RPMI7951 (cell line): ENCODE results near the gene IDI1. TPM values are rescaled to one million over a fixed set of nuclear protein-coding genes. Genes with fewer than 3 reads are reported as not detected.
"Not testable (repeated sequence)": the region's sequence is repeated elsewhere in the genome, so short reads cannot be mapped to it uniquely, and the experiment has no call there.

Experiments
- DNase-seq: peaks from one replicate; pipeline ENCODE4 v3.0.0-alpha.2; 2012; ENCODE audit warnings: low read depth
- total RNA-seq: library from RNA; depleted of rRNA; stranded (reverse); fragments of >200 nt; shearing (Covaris generic); gene quantifications from 2 replicates; pipeline ENCODE4 v1.2.3, GENCODE V29; 2014; rRNA removed

IDI1 gene
- 118 and 163 TPM in 2 replicates for total RNA-seq

DNA sequence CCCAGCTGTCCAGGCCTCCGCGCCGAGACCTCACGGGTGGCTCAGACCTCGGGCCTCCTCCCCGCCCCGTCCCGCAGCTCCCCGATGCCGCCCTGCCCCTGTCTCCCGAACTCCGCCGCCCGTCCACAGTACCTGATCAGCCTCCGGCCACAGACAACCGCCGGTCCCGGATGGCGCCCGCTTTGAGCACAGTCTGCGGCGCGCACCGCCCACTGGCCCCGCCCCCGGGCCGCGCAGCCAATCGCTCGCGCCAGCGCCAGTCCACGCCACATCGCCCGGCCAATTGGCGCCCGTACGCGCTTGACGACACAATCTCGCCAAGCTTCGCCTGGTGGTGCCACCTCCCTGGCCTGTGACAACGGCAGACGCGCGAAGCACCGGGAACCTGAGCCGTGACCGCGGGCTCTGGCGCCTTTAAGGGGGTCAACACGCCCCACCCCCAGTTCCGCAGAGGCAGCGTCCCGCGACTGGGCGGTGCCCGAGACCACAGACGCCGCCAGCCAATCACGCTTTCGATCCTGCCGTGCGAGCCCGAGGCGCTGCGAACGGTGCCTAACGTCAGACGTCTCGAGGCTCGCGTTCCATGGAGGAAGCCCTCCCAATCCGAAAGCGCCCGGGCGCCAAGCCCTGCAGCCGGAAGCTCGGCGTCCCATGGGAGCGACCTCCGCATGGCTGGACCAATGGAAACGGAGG lies at the start of gene IDI1:
IDI1 (minus strand) TSS at position 388 of the 693 bp plus-strand sequence; CDS start at position 272, 116 bp downstream.
- DNase-seq: peak; percentile 99

- DNase-seq: no peak
Measured at GRCh38 chr10:1097436-1097835, 48.5 kb upstream of the IDI1 start.

DNA sequence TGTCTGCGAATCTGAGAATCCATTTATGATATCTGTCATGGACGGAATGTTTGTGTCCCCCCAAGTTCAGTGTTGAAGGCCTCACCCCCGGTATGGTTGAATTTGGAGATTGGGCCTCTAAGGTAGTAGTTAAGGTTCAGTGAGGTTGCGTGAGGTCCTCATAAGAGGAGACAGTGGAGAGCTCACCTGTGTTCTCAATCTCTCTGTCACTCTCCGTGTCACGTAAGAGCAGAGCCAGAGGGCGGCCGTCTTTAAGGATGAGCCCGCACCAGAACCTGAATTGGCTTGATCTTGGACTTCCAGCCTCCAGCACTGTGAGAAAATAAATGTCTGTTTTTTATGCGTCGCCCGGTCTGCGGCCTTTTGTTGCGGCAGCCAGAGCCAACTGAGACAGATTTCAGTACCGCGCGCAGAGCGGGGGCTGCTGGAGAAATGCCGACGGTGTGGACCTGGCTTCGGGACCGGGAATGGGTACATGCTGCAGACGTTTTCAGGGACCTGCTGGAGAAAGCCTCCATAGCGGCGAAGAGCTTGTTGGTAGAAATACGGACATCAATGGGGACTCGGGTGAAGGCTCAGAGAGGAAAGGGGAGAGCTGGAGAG lies 47.5 kb upstream of the IDI1 start:
- no peak for DNase-seq

- DNase-seq: no peak
Measured at GRCh38 chr10:1095498-1095897, 46.6 kb upstream of the IDI1 start.

DNA sequence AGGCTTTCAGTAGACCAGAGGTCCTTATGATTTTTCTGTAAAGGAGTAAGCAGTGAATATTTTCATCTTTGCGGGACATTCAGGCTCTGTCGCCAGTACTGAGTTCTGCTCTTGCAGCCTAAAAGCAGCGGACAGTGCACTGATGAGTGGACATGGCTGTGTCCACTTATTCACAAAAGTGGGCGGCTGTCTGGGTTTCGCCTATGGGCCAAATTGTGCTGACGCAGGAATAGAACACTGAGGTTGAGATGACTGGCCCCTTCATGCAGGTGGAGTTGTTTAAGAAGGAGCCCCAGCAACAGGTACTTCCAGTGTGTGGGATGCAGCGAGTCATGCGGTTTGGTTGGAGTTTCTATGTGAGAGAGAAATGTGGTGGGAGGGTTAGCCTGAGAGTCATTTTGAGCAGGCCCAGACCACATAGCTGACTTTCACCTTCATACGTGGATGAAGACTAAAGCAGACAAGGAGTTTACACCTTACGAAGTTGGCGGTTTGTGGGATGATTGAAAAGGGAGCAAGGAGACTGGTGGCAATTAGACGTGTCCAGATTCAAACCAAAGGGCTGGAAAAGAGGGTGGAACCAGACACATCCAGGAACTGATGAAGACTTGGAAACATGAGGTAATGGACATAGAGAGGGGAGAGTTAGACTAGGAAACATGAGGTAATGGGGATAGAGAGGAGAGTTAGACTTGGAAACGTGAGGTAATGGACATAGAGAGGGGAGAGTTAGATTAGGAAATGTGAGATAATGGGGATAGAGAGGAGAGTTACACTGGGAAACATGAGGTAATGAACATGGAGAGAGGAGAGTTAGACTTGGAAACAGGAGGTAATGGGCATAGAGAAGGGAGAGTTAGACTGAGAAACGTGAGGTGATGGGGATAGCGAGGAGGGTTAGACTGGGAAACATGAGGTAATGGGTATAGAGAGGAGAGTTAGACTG lies 45.5 kb upstream of the IDI1 start:
- DNase-seq: no peak

DNA sequence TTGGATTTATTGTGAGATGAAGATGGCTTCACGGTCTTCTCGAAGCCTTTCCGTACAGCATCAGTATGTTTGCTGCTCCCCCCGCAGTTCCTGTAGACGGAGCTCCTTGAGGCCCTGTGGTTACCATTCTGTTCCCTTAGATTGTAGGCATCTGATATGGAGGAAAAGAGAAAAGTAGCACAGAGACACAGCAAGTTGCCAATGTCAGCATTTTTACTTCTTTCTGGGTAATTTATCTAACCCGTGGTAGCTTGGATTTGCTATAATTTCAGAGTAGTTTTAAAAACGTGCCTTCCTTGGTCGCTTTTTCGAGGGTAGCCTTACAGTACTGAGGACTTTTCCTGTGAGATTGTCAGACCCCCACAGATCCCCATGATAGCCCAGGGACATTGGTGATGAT lies 44.8 kb upstream of the IDI1 start:
- no peak for DNase-seq

- DNase-seq: no peak
Measured at GRCh38 chr10:1090696-1091095, 41.8 kb upstream of the IDI1 start.

- DNase-seq: no peak
Measured at GRCh38 chr10:1089017-1089689, 40.2 kb upstream of the IDI1 start.

- no peak for DNase-seq
Measured at GRCh38 chr10:1086787-1087186, 37.9 kb upstream of the IDI1 start.

- no peak for DNase-seq
Measured at GRCh38 chr10:1085258-1085657, 36.3 kb upstream of the IDI1 start.

DNA sequence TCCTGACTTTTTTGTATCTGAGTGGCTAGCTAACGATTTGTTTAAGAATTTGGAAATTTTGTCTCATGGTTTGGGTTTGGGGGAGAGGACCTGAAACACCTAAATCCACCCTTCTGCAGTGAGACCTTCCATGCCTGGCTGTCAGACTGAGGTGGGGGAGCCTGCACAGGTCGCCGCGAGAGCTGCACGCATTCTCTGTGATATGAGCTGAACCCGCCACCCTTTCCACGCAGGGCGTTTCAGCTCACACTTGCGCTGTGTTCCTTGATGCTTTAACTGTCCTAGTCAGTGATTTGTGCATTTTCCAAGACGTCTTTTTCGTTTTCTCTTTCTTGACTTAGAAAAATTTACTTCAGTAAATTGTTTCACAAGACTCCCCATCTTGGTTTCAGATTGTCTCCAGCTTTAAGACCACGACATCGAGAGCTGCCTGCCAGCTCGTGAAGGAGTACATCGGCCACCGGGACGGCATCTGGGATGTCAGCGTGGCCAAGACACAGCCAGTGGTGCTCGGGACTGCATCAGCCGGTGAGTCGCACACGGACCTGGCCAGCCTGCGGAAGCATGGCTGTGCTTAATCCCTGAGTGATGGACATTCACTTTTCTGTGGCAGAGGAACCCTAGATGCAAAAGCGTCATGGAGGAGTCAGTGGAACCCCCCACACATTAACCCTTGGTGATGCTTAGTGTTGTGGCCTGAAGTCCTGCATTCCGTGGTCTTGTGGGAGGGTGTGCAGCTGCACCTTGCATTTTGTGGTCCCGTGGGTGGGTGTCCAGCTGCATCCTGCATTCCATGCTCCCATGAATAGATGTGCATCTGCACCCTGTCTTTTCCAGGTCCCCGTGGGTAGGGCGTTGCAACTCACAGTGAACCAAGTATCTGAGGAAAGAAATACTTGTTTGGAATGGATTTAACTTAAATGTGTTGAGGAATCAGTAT lies 35.4 kb upstream of the IDI1 start:
- no peak for DNase-seq

GRCh38 chr10:1083581-1083980 lies 34.7 kb upstream of the IDI1 start:
- no peak for DNase-seq

GRCh38 chr10:1078668-1079067 lies 29.7 kb upstream of the IDI1 start:
- no peak for DNase-seq

DNA sequence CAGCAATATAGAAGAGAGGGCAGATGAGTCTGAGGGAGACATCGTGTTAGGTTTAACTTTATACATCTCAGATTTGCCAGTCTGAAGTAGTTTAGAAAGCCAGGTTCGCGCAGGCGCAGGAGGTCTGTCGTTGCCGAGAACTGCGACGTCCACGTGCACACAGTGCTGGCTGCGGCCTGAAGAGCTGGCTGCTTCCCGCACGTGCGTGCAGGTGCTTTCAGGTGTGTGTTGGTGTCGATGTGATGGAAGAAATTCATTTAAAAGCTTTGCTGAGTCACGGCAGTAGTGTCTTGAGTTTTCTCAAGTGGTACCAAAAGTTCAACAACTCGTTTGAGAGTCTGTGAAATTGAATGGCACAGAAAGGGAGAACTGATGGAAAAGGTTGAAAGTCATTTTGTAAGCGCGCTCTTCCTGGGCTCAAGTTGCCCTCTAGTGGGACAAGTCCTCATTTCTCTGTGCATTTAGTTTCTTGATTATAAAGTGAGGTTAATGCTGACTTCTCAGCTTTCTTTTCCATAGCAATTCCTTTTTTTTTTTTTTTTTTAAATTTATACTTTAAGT lies 25.9 kb upstream of the IDI1 start:
- DNase-seq: no peak

- no peak for DNase-seq
Measured at GRCh38 chr10:1074052-1074747, 25.3 kb upstream of the IDI1 start.

GRCh38 chr10:1070919-1071318 lies 22.0 kb upstream of the IDI1 start:
- DNase-seq: no peak

DNA sequence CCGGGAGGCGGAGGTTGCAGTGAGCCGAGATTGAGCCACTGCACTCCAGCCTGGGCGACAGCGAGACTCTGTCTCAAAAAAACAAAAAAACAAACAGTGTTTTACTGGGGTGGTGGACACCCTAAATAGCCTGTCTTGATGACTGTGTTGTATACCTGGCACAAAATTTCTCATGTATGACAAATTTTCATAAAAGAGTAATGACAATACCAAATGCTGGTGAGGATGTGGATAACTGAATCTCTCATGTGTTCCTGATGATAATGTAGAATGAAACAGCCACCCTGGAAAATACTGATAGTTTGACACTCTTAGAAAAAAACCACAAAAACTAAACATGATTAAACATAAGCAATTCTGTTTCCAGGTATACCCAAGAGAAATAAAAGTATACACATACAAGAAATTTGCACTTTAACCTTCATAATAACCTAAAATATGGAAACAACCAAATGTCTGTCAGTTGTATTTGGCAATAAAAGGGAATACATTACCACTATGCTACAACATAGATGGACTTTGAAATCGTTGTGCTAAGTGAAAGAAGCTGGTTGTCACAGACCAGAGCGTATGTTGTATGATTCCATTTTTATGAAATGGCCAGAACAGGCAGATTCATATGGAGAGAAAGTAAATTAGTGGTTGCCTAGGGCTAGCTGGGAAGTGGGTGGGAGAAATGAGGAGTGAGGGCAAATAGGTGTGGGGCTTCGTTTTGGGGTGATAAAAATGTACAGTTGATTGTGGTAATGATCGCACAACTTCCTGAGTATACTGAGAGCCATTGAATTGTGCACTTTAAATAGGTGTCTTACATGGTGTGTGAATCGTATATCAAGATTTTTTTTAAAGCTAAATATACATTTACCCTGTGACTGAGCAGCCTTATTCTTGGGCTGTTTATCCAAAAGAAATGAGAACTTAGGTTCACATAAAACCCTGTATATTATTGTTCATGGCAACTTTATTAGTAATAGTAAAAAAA lies 19.8 kb upstream of the IDI1 start:
- no peak for DNase-seq

GRCh38 chr10:1066734-1067133 lies 17.8 kb upstream of the IDI1 start:
- not testable (repeated sequence) for DNase-seq

DNA sequence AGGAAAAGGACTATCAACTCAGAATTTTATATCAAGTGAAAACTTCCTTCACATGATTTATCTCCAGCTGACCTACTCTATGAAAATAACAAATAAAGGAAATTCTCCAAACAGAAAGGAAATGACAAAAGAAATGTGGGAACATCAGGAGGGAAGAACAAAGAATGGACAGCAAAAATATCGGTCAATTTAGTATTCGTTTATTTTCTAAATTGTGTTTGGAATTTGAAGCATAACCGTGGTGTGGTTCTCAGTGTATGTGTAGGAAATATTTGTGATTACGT lies 16.0 kb upstream of the IDI1 start:
- DNase-seq: no peak
